Endothelial cell of umbilical vein (primary cell): Measurements from ENCODE around the gene PTK6. TPM values are rescaled to one million over a fixed set of nuclear protein-coding genes. Genes with fewer than 3 reads are reported as not detected.

Experiments used
- BruUV-seq: library from RNA; stranded (reverse); fragments of 400-500 nt; replicated peaks from 2 replicates; lab custom pipeline; 2021; lab: Mats Ljungman, UMichigan
- CTCF ChIA-PET: fragments of 300-600, 350-600 bp; sonication (Branson Sonifier 250); formaldehyde crosslinking; loops from one replicate; lab custom pipeline; 2021; ENCODE audit warnings: antibody characterized with exemption, inconsistent platforms; lab: Charles Lee
- POLR2A ChIA-PET: fragments of 300-600, 350-600 bp; sonication (Branson Sonifier 250); formaldehyde crosslinking; loops from one replicate; lab custom pipeline; 2021; ENCODE audit warnings: antibody characterized with exemption, inconsistent platforms; lab: Charles Lee
- DNase-seq: peaks from one replicate; pipeline ENCODE4 v3.0.0-alpha.2; 2011; ENCODE audit warnings: low read depth, low spot score
- FAIRE-seq: peaks from 2 replicates; lab custom pipeline; 2011; peaks lifted over from hg19 to GRCh38; lab: Jason Lieb, UNC
- H2AFZ ChIP-seq: 2 replicates; pipeline ENCODE4 v1.6.0; 2012; ENCODE audit warnings: low read depth, low read length, control low read depth, inconsistent platforms
- H3K27ac ChIP-seq: 2 replicates; pipeline ENCODE4 v1.5.1; 2011; ENCODE audit warnings: low read depth, mild to moderate bottlenecking, control low read depth, low read length, moderate library complexity; ENCODE audit not compliant: insufficient read depth
- H3K27me3 ChIP-seq, 2 experiments: 2 replicates each; pipeline versions ENCODE4 v1.6.0 to v1.6.1; 2011; ENCODE audit warnings: low read length in 2 of 2, mixed read lengths in 1 of 2; ENCODE audit not compliant: control insufficient read depth in 2 of 2, insufficient read depth in 2 of 2
- H3K36me3 ChIP-seq, 2 experiments: 2 replicates in 1 of 2; 3 replicates in 1 of 2; pipeline ENCODE4 v1.5.1; 2011; ENCODE audit warnings: low read length in 2 of 2, mild to moderate bottlenecking in 1 of 2, moderate library complexity in 1 of 2; ENCODE audit not compliant: control insufficient read depth in 2 of 2, insufficient read depth in 2 of 2; ENCODE audit errors: extremely low read depth in 1 of 2
- H3K4me1 ChIP-seq: 3 replicates; pipeline ENCODE4 v1.5.1; 2011; ENCODE audit warnings: mild to moderate bottlenecking, low read length; ENCODE audit not compliant: control insufficient read depth, insufficient read depth; ENCODE audit errors: extremely low read depth
- H3K4me2 ChIP-seq: 2 replicates; pipeline ENCODE4 v1.6.1; 2011; ENCODE audit warnings: low read length, control low read depth, mixed read lengths; ENCODE audit not compliant: insufficient read depth
- H3K4me3 ChIP-seq, 3 experiments: fragments of 200-600 bp in 1 of 3; sonication (generic), shearing (Covaris generic) in 1 of 3; replicated peaks in 1 of 3; 2 replicates each; pipeline ENCODE4 v1.5.1; 2011 to 2016; ENCODE audit warnings: control low read depth in 3 of 3, low read length in 3 of 3, mild to moderate bottlenecking in 2 of 3, inconsistent platforms in 1 of 3, low read depth in 1 of 3, moderate library complexity in 1 of 3; ENCODE audit not compliant: insufficient read depth in 1 of 3
- H3K79me2 ChIP-seq: 2 replicates; pipeline ENCODE4 v1.6.0; 2012; ENCODE audit warnings: low read length, inconsistent platforms; ENCODE audit not compliant: control insufficient read depth, insufficient read depth
- H3K9ac ChIP-seq: replicated peaks from 2 replicates; pipeline ENCODE3; 2011; ENCODE audit warnings: low read length, control low read depth; ENCODE audit not compliant: insufficient read depth; ENCODE audit errors: extremely low read depth
- H3K9me1 ChIP-seq: replicated peaks from 3 replicates; pipeline ENCODE4 v1.6.0; 2011; ENCODE audit warnings: mild to moderate bottlenecking, low read length; ENCODE audit not compliant: control insufficient read depth, insufficient read depth; ENCODE audit errors: extremely low read depth
- H3K9me3 ChIP-seq: replicated peaks from 2 replicates; pipeline ENCODE4 v1.5.1; 2012; ENCODE audit warnings: low read length, inconsistent platforms; ENCODE audit not compliant: control insufficient read depth, insufficient read depth
- H4K20me1 ChIP-seq: replicated peaks from 2 replicates; pipeline ENCODE3; 2011; ENCODE audit warnings: mild to moderate bottlenecking, low read length; ENCODE audit not compliant: control insufficient read depth, insufficient read depth; ENCODE audit errors: extremely low read depth
- EZH2 ChIP-seq: IDR thresholded peaks from 2 replicates; pipeline ENCODE4 v1.6.1; 2012; ENCODE audit warnings: borderline replicate concordance, low read depth, mild to moderate bottlenecking, moderate library complexity, low read length, inconsistent platforms; ENCODE audit not compliant: severe bottlenecking
- FOS ChIP-seq: IDR thresholded peaks from 2 replicates; pipeline ENCODE4 v1.6.1; 2011; ENCODE audit warnings: mild to moderate bottlenecking, low read length, moderate library complexity, borderline replicate concordance; ENCODE audit not compliant: insufficient read depth
- GATA2 ChIP-seq: IDR thresholded peaks from 2 replicates; pipeline ENCODE4 v1.7.0; 2011; ENCODE audit warnings: low read depth, mild to moderate bottlenecking, moderate library complexity, mixed read lengths, low read length; ENCODE audit not compliant: insufficient read length, insufficient read depth
- JUN ChIP-seq: IDR thresholded peaks from 2 replicates; pipeline ENCODE4 v1.6.1; 2011; ENCODE audit warnings: borderline replicate concordance, low read depth; ENCODE audit not compliant: insufficient read length, insufficient read depth
- MYC ChIP-seq: IDR thresholded peaks from one replicate; pipeline ENCODE4 v1.6.1; 2011; ENCODE audit warnings: mild to moderate bottlenecking, low read depth, low read length
- POLR2A ChIP-seq: IDR thresholded peaks from 2 replicates; pipeline ENCODE4 v1.6.1; 2012; ENCODE audit warnings: low read depth, mild to moderate bottlenecking, control low read depth, low read length
- POLR2AphosphoS5 ChIP-seq: IDR thresholded peaks from 2 replicates; pipeline ENCODE4 v1.6.1; 2012; ENCODE audit warnings: low read depth, mild to moderate bottlenecking, control low read depth, low read length, moderate library complexity; ENCODE audit not compliant: insufficient read depth
- dilution Hi-C: fragments of 300-500 bp; cut with MboI; formaldehyde crosslinking; loops from one replicate; pipeline ENCODE4 v1.15.0; 2019; ENCODE audit warnings: low sequenced_read_pairs; ENCODE audit not compliant: extremely low pct_ligation_motif_present
- intact Hi-C: fragments of 100-400 bp; cut with micrococcal nuclease; formaldehyde crosslinking; loops from one replicate; pipeline ENCODE4 v1.10.0; 2022
- polyA plus RNA-seq, 4 experiments: library from polyadenylated mRNA; depleted of rRNA in 3 of 4; stranded (reverse) in 3 of 4; unstranded in 1 of 4; fragments of >200 nt; gene quantifications; 2 replicates each; pipeline versions ENCODE4 v1.2.1 to v1.2.3, GENCODE V29; 2011 to 2012; ENCODE audit warnings: missing spikeins in 1 of 4
- total RNA-seq: library from RNA; stranded (reverse); gene quantifications from 2 replicates; pipeline ENCODE4 v1.2.3, GENCODE V29; 2021
- TF ChIP-seq, protein P1 (sequence below): IDR thresholded peaks from 2 replicates; pipeline ENCODE4 v1.6.1; 2011; ENCODE audit not compliant: insufficient read depth, insufficient read length
- TF ChIP-seq, protein P2 (sequence below), 2 donors: IDR thresholded peaks; 1 replicate in 1 of 2; 2 replicates in 1 of 2; pipeline ENCODE4 v1.5.1; 2011; ENCODE audit warnings: low read length in 2 of 2, mild to moderate bottlenecking in 2 of 2, moderate library complexity in 2 of 2, control low read depth in 1 of 2, inconsistent platforms in 1 of 2, low read depth in 1 of 2; ENCODE audit not compliant: insufficient read depth in 1 of 2; ENCODE audit errors: extremely low read depth in 1 of 2

Gene PTK6
- total and polyA plus RNA-seq, 2 donors (not counting 3 experiments of a cell fraction or from before 2014, with no cell fraction given), result 0.18 TPM; not detected in 1

DNA sequence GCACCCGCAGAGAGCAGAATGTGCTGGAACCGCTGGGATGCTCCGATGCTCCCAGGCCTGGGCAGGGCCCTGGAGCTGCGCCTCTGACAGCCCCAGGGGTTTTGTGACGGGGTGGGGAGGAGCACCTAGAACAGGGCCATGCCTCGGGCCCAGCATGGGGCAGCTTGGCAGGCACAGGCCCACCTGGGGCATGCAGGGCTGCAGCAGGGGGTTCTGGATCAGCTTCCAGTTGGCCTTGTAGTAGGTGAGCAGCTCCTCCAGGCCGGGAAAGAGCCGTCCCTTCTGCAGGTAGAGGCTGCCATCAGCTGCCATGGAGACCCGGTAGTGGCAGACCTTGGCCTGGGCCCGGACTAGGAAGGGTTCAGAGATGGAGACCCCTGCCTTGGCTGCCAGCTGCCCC, 6.0 kb upstream of the PTK6 start:
- H3K27me3 ChIP-seq, result no peaks in the 10 kb centered on the region
- H2AFZ ChIP-seq, result no peak overlapping the region
- H3K4me3 ChIP-seq, result no peak overlapping the region
- H3K9me3 ChIP-seq, result no peaks in the 10 kb centered on the region
- H4K20me1 ChIP-seq, result no peaks in the 10 kb centered on the region
- no peak overlapping the region for H3K4me2 ChIP-seq
- BruUV-seq, result no TSS peak
- dilution Hi-C loops (no loop called here), intact Hi-C loops (no loop called here)
- no peaks in the 10 kb centered on the region for H3K79me2 ChIP-seq
- ChIA-PET CTCF (interaction anchor here (1.0 to 1.5 kb wide), 3 partner anchors 22 to 431 kb away, joined by 3 to 6 read pairs (median 4); no protein-coding TSS in a partner anchor), POLR2A (no interaction called here)
- TF ChIP-seq MYC, result no peak
- no peak for TF ChIP-seq FOS
- TF ChIP-seq, protein P1, sequence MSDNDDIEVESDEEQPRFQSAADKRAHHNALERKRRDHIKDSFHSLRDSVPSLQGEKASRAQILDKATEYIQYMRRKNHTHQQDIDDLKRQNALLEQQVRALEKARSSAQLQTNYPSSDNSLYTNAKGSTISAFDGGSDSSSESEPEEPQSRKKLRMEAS, result no peak
- TF ChIP-seq, protein P2, sequence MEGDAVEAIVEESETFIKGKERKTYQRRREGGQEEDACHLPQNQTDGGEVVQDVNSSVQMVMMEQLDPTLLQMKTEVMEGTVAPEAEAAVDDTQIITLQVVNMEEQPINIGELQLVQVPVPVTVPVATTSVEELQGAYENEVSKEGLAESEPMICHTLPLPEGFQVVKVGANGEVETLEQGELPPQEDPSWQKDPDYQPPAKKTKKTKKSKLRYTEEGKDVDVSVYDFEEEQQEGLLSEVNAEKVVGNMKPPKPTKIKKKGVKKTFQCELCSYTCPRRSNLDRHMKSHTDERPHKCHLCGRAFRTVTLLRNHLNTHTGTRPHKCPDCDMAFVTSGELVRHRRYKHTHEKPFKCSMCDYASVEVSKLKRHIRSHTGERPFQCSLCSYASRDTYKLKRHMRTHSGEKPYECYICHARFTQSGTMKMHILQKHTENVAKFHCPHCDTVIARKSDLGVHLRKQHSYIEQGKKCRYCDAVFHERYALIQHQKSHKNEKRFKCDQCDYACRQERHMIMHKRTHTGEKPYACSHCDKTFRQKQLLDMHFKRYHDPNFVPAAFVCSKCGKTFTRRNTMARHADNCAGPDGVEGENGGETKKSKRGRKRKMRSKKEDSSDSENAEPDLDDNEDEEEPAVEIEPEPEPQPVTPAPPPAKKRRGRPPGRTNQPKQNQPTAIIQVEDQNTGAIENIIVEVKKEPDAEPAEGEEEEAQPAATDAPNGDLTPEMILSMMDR (IDR thresholded peaks at IDR 0.05; ENCODE audit: extremely low read depth in 1 of 2, insufficient read depth in 1 of 2, low read depth in 1 of 2, low read length in 2 of 2), result no peak
- TF ChIP-seq POLR2A, result no peak
- no peak for TF ChIP-seq EZH2
- no peak for TF ChIP-seq GATA2
- no peak for TF ChIP-seq POLR2AphosphoS5
- TF ChIP-seq JUN, result no peak
- no peak overlapping the region for H3K27ac ChIP-seq
- H3K9ac ChIP-seq, result no peak overlapping the region
- no peaks in the 10 kb centered on the region for H3K4me1 ChIP-seq
- H3K9me1 ChIP-seq, result no peaks in the 10 kb centered on the region
- DNase-seq (no peak), FAIRE-seq (no peak)
- H3K36me3 ChIP-seq, result no peaks in the 10 kb centered on the region
